Pancreas (tissue), 10 donors: Measurements from ENCODE around the gene ANO8. TPM values are rescaled to one million over a fixed set of nuclear protein-coding genes. Genes with fewer than 3 reads are reported as not detected.
"Not testable (repeated sequence)": the region's sequence is repeated elsewhere in the genome, so short reads cannot be mapped to it uniquely, and the experiment has no call there.

Source experiments
- ATAC-seq, 4 donors: fragments of 200-7000 bp; cut with Tn5 transposase; one replicate each; pipeline versions ENCODE4 v1.8.0 to v1.9.1; 2020; ENCODE audit warnings: mild to moderate bottlenecking in 4 of 4, moderate library complexity in 4 of 4
- DNase-seq, 6 donors: peaks; one replicate each; pipeline ENCODE4 v3.0.0-alpha.2; 2020
- FAIRE-seq: peaks from 2 replicates; lab custom pipeline; 2012; peaks lifted over from hg19 to GRCh38; lab: Jason Lieb, UNC
- H3K27ac ChIP-seq, 4 donors: fragments of 200-600 bp; sonication (generic); 1 replicate in 3 of 4; 2 replicates in 1 of 4; pipeline versions ENCODE4 v1.5.0 to v1.8.0; 2020
- H3K27me3 ChIP-seq, 4 donors: fragments of 200-600 bp; one replicate each; pipeline ENCODE4 v1.8.0; 2021
- H3K36me3 ChIP-seq, 3 donors: fragments of 200-600 bp; sonication (generic) in 1 of 3; one replicate each; pipeline versions ENCODE4 v1.5.0 to v1.8.0; 2020 to 2021
- H3K4me1 ChIP-seq, 3 donors: fragments of 200-600 bp; one replicate each; pipeline ENCODE4 v1.8.0; 2021
- H3K4me3 ChIP-seq, 4 donors: fragments of 200-600 bp; sonication (generic) in 2 of 4; one replicate each; pipeline versions ENCODE4 v1.5.0 to v1.8.0; 2020 to 2021
- H3K9me3 ChIP-seq, 4 donors: fragments of 200-600 bp; one replicate each; pipeline ENCODE4 v1.8.0; 2021
- WGBS, 2 donors: extraction: QIAGEN DNeasy Blood & Tissue Kit; methylation state at CpG; one replicate each; pipeline ENCODE4 v1.1.7; 2013; 5-methylcytosine and 5-hydroxymethylcytosine counted together
- intact Hi-C, 3 donors: fragments of 100-400 bp; cut with DNase I; formaldehyde crosslinking; loops; one replicate each; pipeline versions ENCODE4 v1.11.1 to v1.14.2; 2022
- polyA plus RNA-seq, 2 donors: library from polyadenylated mRNA; stranded (reverse); fragments of 200-250 nt; gene quantifications; one replicate each; pipeline ENCODE4 v1.2.3, GENCODE V29; 2013
- total RNA-seq, 6 donors: library from RNA; stranded (reverse); fragmentation: NEBNext Ultra II Directional in 4 of 6; extraction: Animal tissue kit (Norgen Biotek cat#: 25700) in 4 of 6; gene quantifications; one replicate each; pipeline versions ENCODE4 v1.2.1 to v1.2.4, GENCODE V29; 2021 to 2023
- TF ChIP-seq, protein P1 (sequence below), 4 donors: fragments of 200-600 bp; sonication (generic) in 3 of 4; IDR thresholded peaks; one replicate each; pipeline versions ENCODE4 v1.5.0 to v1.8.0; 2021; ENCODE audit warnings: antibody characterized with exemption in 4 of 4
- donor health status: healthy with polysubstance abuse.
- donor health status: DM: no; HTN: no; CAD: no; lungs with moderate emphysema.
- donor health status: DM: no; HTN: no; CAD: no.
- donor health status: control.
- donor health status: control.
- donor health status: Bipolar disorder and iron deficiency.
- donor health status: DM: yes; HTN: yes; CAD: no.
- donor health status: DM: no; HTN: no; CAD: no.
- donor health status: DM: no; HTN: no; CAD: no.
- donor health status: DM: yes; HTN: yes; CAD: no.

Gene ANO8
- total and polyA plus RNA-seq, 8 donors: 4.9 to 19.0 (median 6.3) TPM

DNA sequence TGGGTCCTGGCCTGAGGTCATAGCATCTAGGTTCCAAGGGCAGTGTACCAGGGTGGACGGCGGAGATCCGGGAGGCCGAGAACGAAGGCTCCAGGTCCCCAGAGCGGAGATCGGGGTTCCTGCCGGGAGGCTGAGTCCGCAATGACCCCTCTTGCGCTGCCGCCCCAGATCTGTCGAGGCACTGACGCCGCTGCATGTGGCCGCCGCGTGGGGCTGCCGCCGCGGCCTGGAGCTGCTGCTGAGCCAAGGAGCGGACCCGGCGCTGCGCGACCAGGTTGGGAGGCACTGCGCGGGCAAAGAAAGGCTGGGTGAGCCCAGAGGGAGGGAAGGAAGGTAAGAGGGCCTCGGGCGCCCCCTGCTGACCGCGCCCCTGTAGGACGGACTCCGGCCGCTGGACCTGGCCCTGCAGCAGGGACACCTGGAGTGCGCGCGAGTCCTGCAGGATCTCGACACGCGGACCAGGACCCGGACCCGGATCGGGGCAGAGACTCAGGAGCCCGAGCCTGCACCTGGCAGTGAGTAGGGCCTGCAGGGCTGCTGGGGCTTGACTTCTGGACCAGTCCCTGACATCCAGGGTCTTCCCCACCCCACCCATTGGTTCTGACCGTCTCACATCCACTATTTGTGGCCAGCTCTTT is 52.0 kb downstream of the ANO8 start:
- intact Hi-C loops: loop anchor here (2.0 to 10.0 kb wide), 2 partner anchors 216 to 218 kb away; no protein-coding TSS in a partner anchor

DNA sequence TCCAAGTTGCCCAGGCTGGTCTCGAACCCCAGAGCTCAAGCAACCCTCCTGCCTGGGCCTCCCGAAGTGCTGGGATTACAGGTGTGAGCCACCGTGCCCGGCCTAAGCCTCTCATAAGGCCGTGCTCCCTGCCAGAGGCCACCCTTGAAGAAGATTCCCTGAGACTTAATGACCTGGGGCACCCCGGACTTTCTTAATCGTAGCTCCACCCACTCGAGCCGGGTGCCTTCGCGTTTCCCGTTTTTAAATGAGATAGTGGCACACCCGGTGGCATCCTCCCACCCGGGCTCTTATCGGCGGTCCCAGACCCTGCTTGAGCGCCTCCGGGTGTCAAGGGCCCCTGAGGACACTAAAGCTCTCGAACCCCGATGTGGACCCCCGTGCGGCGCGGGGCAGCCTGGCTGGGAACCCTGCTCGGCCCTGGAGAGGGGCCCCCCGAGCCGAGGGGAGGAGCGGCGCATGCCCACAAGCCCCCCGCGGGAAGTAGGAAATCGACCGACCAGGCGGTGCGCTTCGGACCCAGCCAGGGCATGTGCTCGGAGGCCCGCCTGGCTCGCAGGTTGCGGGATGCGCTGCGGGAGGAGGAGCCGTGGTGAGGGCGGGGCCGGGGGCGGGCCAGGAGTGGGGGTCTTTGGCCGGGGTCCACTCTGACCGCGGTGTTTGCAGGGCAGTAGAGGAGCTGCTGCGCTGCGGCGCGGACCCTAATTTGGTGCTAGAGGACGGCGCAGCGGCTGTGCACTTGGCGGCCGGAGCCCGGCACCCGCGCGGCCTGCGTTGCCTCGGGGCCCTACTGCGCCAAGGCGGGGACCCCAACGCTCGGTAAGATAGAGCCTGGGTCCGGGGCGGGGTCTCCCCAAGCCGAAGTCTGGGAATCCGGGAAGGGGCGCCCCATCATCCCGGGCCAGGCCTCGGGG is 53.0 kb downstream of the ANO8 start, which contains the start of gene ANKLE1:
TSS of gene ANKLE1 (plus strand) at position 511 of the 914 bp plus-strand sequence. CDS start at position 531, 20 bp downstream.
- WGBS, 2 donors: 11% methylated on average over 72 to 75 of the region's 75 CpGs
- intact Hi-C loops: loop anchor here (2.0 to 10.0 kb wide), 2 partner anchors 215 to 217 kb away; no protein-coding TSS in a partner anchor
- Histone ChIP-seq H3K4me3 (peak within 1 kb of the TSS in 2 of 4 donors; percentile 6 to 13), H3K27ac (no peak within 1 kb of the TSS), H3K9me3 (no peaks in the 10 kb centered on the region), H3K36me3 (peaks cover 0 to 2% (median 2%) of the 10 kb centered on the region in 3 donors), H3K4me1 (peaks cover 0 to 4% (median 0%) of the 10 kb centered on the region in 3 donors), H3K27me3 (peaks cover 0 to 6% (median 0%) of the 10 kb centered on the region in 4 donors)
- peak in 1 of 6 donors; percentile 66 for DNase-seq
- no peak for FAIRE-seq
- TF ChIP-seq, protein P1, sequence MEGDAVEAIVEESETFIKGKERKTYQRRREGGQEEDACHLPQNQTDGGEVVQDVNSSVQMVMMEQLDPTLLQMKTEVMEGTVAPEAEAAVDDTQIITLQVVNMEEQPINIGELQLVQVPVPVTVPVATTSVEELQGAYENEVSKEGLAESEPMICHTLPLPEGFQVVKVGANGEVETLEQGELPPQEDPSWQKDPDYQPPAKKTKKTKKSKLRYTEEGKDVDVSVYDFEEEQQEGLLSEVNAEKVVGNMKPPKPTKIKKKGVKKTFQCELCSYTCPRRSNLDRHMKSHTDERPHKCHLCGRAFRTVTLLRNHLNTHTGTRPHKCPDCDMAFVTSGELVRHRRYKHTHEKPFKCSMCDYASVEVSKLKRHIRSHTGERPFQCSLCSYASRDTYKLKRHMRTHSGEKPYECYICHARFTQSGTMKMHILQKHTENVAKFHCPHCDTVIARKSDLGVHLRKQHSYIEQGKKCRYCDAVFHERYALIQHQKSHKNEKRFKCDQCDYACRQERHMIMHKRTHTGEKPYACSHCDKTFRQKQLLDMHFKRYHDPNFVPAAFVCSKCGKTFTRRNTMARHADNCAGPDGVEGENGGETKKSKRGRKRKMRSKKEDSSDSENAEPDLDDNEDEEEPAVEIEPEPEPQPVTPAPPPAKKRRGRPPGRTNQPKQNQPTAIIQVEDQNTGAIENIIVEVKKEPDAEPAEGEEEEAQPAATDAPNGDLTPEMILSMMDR (IDR thresholded peaks at IDR 0.05): no peak
- ATAC-seq: peak; percentile 18 to 31 (median 28)

More for the DNA sequence above, 52.0 kb downstream of the ANO8 start:
- Histone ChIP-seq H3K4me1 (peaks cover 0 to 4% (median 0%) of the 10 kb centered on the region in 3 donors), H3K27me3 (peaks cover 0 to 6% (median 0%) of the 10 kb centered on the region in 4 donors), H3K4me3 (peak overlapping the region in 2 of 4 donors; percentile 6 to 13), H3K27ac (no peak overlapping the region), H3K9me3 (no peaks in the 10 kb centered on the region), H3K36me3 (no peaks in the 10 kb centered on the region)
- TF ChIP-seq, protein P1 (IDR thresholded peaks at IDR 0.05): peak; percentile 95 to 96 (median 96)
- peak; percentile 98 to 100 (median 99) for ATAC-seq
- peak; percentile 76 to 95 (median 88) for DNase-seq
- FAIRE-seq: no peak
- WGBS, 2 donors: 3 to 7% methylated on average over 36 to 45 of the region's 45 CpGs

DNA sequence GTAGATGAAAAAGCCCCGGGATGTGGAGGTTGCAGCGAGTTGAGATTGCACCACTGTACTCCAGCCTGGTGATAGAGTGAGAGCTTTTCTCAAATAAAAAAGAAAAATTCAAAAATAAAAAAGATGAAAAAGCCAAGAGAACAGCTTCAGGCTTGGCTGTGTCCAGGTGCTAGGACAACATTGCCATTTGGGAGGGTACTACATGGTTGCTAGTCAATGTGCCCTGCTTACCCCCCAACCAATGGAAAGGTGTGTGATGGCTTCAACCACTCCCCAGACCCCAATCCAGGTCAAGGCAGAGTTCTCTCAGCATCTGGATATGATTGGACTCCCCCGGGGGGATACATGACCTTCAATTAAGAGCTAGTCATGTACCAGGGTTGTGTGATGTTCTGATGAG is 55.2 kb downstream of the ANO8 start:
- peaks cover 0 to 4% (median 0%) of the 10 kb centered on the region in 3 donors for H3K4me1 ChIP-seq
- peaks cover 0 to 6% (median 0%) of the 10 kb centered on the region in 4 donors for H3K27me3 ChIP-seq
- no peak for DNase-seq
- no peak for FAIRE-seq
- WGBS, 2 donors: 65 to 72% methylated on average over 3 of the region's 3 CpGs
- intact Hi-C loops: loop anchor here in 1 of 3 donors (5.0 to 10.0 kb wide), 2 partner anchors 72 to 515 kb away; no protein-coding TSS in a partner anchor
- TF ChIP-seq, protein P1 (IDR thresholded peaks at IDR 0.05): no peak
- H3K9me3 ChIP-seq: no peaks in the 10 kb centered on the region
- H3K4me3 ChIP-seq: no peak overlapping the region
- no peak for ATAC-seq
- H3K27ac ChIP-seq: no peak overlapping the region
- H3K36me3 ChIP-seq: peaks cover 0 to 9% (median 9%) of the 10 kb centered on the region in 3 donors

DNA sequence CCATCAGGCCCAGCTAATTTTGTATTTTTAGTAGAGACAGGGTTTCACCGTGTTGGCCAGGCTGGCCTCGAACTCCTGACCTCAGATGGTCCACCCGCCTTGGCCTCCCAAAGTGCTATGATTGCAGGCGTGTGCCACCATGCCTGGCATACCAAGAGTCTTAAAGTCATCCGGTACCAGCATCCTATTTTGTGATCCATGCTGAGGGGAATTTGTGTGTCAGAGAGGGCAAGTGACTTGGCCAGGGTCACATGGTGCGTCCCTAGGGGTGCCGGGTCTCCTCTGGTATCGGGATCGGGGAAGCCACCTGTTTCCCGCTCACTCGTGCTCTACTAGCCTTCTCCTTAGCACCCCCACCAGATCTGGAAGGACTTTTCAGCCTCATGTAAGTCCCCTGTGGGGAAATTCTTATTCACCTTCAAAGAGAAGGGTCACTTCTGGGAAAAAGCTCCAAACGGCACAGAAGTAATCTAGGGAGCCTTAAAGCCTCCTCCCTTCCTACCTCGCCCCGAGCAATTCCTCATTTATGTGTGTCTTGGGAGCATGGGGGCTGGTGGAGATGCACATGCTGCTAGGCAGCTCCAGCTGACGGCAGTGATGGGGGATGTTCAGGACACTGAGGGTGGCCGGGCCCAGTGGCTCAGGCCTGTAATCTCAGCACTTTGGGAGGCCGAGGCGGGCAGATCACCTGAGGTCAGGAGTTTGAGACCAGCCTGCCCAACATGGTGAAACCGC is 59.0 kb downstream of the ANO8 start:
- ATAC-seq (no peak), FAIRE-seq (no peak), DNase-seq (no peak)
- peaks cover 0 to 28% (median 14%) of the 10 kb centered on the region in 3 donors for H3K36me3 ChIP-seq
- no peak overlapping the region for H3K4me3 ChIP-seq
- no peak overlapping the region for H3K27ac ChIP-seq
- TF ChIP-seq, protein P1 (IDR thresholded peaks at IDR 0.05): no peak
- no peaks in the 10 kb centered on the region for H3K27me3 ChIP-seq
- H3K4me1 ChIP-seq: no peaks in the 10 kb centered on the region
- WGBS, 2 donors: 90 to 94% methylated on average over 19 of the region's 19 CpGs
- intact Hi-C loops: loop anchor here in 1 of 3 donors (5.0 to 10.0 kb wide), 2 partner anchors 68 to 511 kb away; no protein-coding TSS in a partner anchor
- H3K9me3 ChIP-seq: no peaks in the 10 kb centered on the region

DNA sequence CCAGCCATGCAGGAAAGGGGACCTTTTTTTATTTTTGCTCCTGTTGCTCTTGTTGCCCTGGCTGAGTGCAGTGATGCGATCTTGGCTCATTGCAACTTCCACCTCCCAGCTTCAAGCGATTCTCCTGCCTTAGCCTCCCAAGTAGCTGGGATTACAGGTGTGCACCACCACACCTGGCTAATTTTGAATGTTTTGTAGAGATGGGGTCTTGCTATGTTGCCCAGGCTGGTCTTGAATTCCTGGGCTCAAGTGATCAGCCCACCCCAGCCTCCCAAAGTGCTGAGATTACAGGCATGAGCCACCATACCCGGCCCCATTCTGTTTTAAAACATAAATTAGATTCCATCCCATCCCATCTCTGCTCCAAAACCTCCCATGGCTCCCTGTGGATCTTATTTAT is 59.8 kb downstream of the ANO8 start:
- H3K27me3 ChIP-seq, FAIRE-seq, ATAC-seq, H3K9me3 ChIP-seq, H3K27ac ChIP-seq, H3K4me1 ChIP-seq, DNase-seq, H3K4me3 ChIP-seq: not testable (repeated sequence)
- H3K36me3 ChIP-seq: peaks cover 0 to 28% (median 14%) of the 10 kb centered on the region in 3 donors
- intact Hi-C loops: loop anchor here in 1 of 3 donors (5.0 to 10.0 kb wide), 2 partner anchors 68 to 510 kb away; no protein-coding TSS in a partner anchor
- 95% methylated on average over 3 of the region's 3 CpGs for WGBS, 2 donors
